OCI-LY1 (cell line): ENCODE data around the gene C17orf67.

Experiments used
- H2AFZ ChIP-seq: fragments of 200-600 bp; sonication (generic), shearing (Covaris generic); 2 replicates; pipeline ENCODE4 v1.6.0; 2014; ENCODE audit warnings: antibody characterized with exemption, mild to moderate bottlenecking, low read length
- H3F3A ChIP-seq: fragments of 200-600 bp; sonication (generic), shearing (Covaris generic); 2 replicates; pipeline ENCODE4 v1.6.0; 2014; ENCODE audit warnings: mild to moderate bottlenecking, antibody characterized with exemption, low read length, moderate library complexity; ENCODE audit not compliant: insufficient read depth
- H3K27ac ChIP-seq: fragments of 200-600 bp; sonication (generic); 2 replicates; pipeline ENCODE4 v1.5.1; 2014; ENCODE audit warnings: low read length, mixed run types, mild to moderate bottlenecking, low read depth; ENCODE audit not compliant: poor library complexity, severe bottlenecking
- H3K27me3 ChIP-seq: fragments of 200-600 bp; sonication (generic); 2 replicates; pipeline ENCODE4 v1.6.0; 2014; ENCODE audit warnings: antibody characterized with exemption, mild to moderate bottlenecking, low read length, moderate library complexity; ENCODE audit not compliant: insufficient read depth
- H3K36me3 ChIP-seq: fragments of 200-600 bp; sonication (generic); 2 replicates; pipeline ENCODE4 v1.6.1; 2014; ENCODE audit warnings: mild to moderate bottlenecking, antibody characterized with exemption, low read length, moderate library complexity, mixed read lengths; ENCODE audit not compliant: insufficient read depth
- H3K4me1 ChIP-seq: fragments of 200-600 bp; sonication (generic); 2 replicates; pipeline ENCODE4 v1.5.1; 2014; ENCODE audit warnings: mild to moderate bottlenecking, low read length, moderate library complexity; ENCODE audit not compliant: insufficient read depth, severe bottlenecking
- H3K4me2 ChIP-seq: fragments of 200-600 bp; sonication (generic), shearing (Covaris generic); 2 replicates; pipeline ENCODE4 v1.6.1; 2014; ENCODE audit warnings: low read length
- H3K4me3 ChIP-seq: fragments of 200-600 bp; sonication (generic); 2 replicates; pipeline ENCODE4 v1.5.1; 2014; ENCODE audit warnings: low read length, low read depth, mild to moderate bottlenecking, mixed read lengths; ENCODE audit not compliant: poor library complexity, severe bottlenecking
- H3K79me2 ChIP-seq: fragments of 200-600 bp; shearing (Covaris generic); 2 replicates; pipeline ENCODE4 v1.6.1; 2016; ENCODE audit warnings: mixed run types, low read length, mixed read lengths; ENCODE audit not compliant: insufficient read depth
- H3K9ac ChIP-seq: fragments of 200-600 bp; sonication (generic), shearing (Covaris generic); 2 replicates; pipeline ENCODE4 v1.6.1; 2014; ENCODE audit warnings: mild to moderate bottlenecking, low read length, mixed read lengths
- H3K9me2 ChIP-seq: fragments of 200-600 bp; sonication (generic), shearing (Covaris generic); 2 replicates; pipeline ENCODE4 v1.6.1; 2014; ENCODE audit warnings: low read depth, mild to moderate bottlenecking, low read length, mixed read lengths
- H3K9me3 ChIP-seq: fragments of 200-600 bp; shearing (Covaris generic); 2 replicates; pipeline ENCODE4 v1.6.1; 2014; ENCODE audit warnings: low read length, mixed read lengths
- H4K20me1 ChIP-seq: fragments of 200-600 bp; sonication (generic), shearing (Covaris generic); 2 replicates; pipeline ENCODE4 v1.6.0; 2016; ENCODE audit warnings: mild to moderate bottlenecking, low read length; ENCODE audit not compliant: insufficient read depth
- CTCF ChIP-seq: fragments of 200-600 bp; sonication (generic), shearing (Covaris generic); IDR thresholded peaks from 2 replicates; pipeline ENCODE4 v1.5.1; 2017; ENCODE audit warnings: mild to moderate bottlenecking, antibody characterized with exemption, low read length, moderate library complexity, mixed read lengths
- EZH2 ChIP-seq: fragments of 200-600 bp; sonication (generic), shearing (Covaris generic); IDR thresholded peaks from 2 replicates; pipeline ENCODE4 v1.8.0; 2017; ENCODE audit warnings: borderline replicate concordance, mixed run types, mild to moderate bottlenecking, antibody characterized with exemption, low read length, moderate library complexity, mixed read lengths

The C17orf67 gene

GRCh38 chr17:56833809-56834379 lies at the start of gene C17orf67, which contains the start of gene DGKE:
C17orf67 (minus strand) TSS chr17:56833920; CDS start chr17:56815810, 18,110 bp downstream.
DGKE (plus strand) TSS chr17:56834151; CDS start chr17:56834796, 645 bp downstream.
- H3F3A ChIP-seq, result no peaks in the 10 kb centered on the region
- peaks cover 21% of the 10 kb centered on the region; the same call in 1 of the 2 replicates for H3K36me3 ChIP-seq
- H3K9me2 ChIP-seq, result no peaks in the 10 kb centered on the region
- no peaks in the 10 kb centered on the region for H3K27me3 ChIP-seq
- peak within 1 kb of the TSS; percentile 86 for H3K9ac ChIP-seq
- H3K4me1 ChIP-seq, result peaks cover 59% of the 10 kb centered on the region
- H3K4me2 ChIP-seq, result peak within 1 kb of the TSS; percentile 91
- peak within 1 kb of the TSS; percentile 91 for H2AFZ ChIP-seq
- peak within 1 kb of the TSS; percentile 30 for H3K27ac ChIP-seq
- H4K20me1 ChIP-seq, result no peaks in the 10 kb centered on the region
- H3K79me2 ChIP-seq, result peaks cover 19% of the 10 kb centered on the region
- peak within 1 kb of the TSS; percentile 83 for H3K4me3 ChIP-seq
- H3K9me3 ChIP-seq, result no peaks in the 10 kb centered on the region
- TF ChIP-seq EZH2, result no peak
- TF ChIP-seq CTCF, result no peak

- no peaks in the 10 kb centered on the region for H3K27me3 ChIP-seq
- no peaks in the 10 kb centered on the region for H3F3A ChIP-seq
- H3K9ac ChIP-seq, result no peak overlapping the region
- H3K4me3 ChIP-seq, result no peak overlapping the region
- no peaks in the 10 kb centered on the region for H3K79me2 ChIP-seq
- no peak overlapping the region for H3K4me2 ChIP-seq
- TF ChIP-seq EZH2 (no peak), CTCF (no peak)
- no peaks in the 10 kb centered on the region for H4K20me1 ChIP-seq
- H2AFZ ChIP-seq, result no peak overlapping the region
- H3K9me3 ChIP-seq, result no peaks in the 10 kb centered on the region
- no peak overlapping the region for H3K27ac ChIP-seq
- H3K36me3 ChIP-seq, result no peaks in the 10 kb centered on the region
- H3K4me1 ChIP-seq, result no peaks in the 10 kb centered on the region
- no peaks in the 10 kb centered on the region for H3K9me2 ChIP-seq
Observed at GRCh38 chr17:56881685-56882295, 48.1 kb upstream of the C17orf67 start.

- Histone ChIP-seq H2AFZ (no peak overlapping the region), H3K9me2 (no peaks in the 10 kb centered on the region), H3K9ac (no peak overlapping the region), H3K36me3 (no peaks in the 10 kb centered on the region), H3K4me3 (no peak overlapping the region), H3K9me3 (no peaks in the 10 kb centered on the region), H3F3A (no peaks in the 10 kb centered on the region), H3K27me3 (no peaks in the 10 kb centered on the region), H3K79me2 (no peaks in the 10 kb centered on the region), H3K4me2 (no peak overlapping the region), H3K27ac (no peak overlapping the region), H3K4me1 (no peaks in the 10 kb centered on the region), H4K20me1 (no peaks in the 10 kb centered on the region)
- TF ChIP-seq EZH2 (no peak), CTCF (no peak)
Observed at GRCh38 chr17:56880571-56880970, 46.9 kb upstream of the C17orf67 start.
